ENCODE results near the gene FXR2.

- TF ChIP-seq CTCF (IDR thresholded peaks at IDR 0.05) (no peak), POLR2A (IDR thresholded peaks at IDR 0.05) (no peak)
Measured at GRCh38 chr17:7551396-7551795, 63.3 kb downstream of the FXR2 start.

All from testis (tissue), 2 donors.